Heart left ventricle (tissue), 16 donors: Measurements from ENCODE around the gene ASTN2. TPM values are rescaled to one million over a fixed set of nuclear protein-coding genes. Genes with fewer than 3 reads are reported as not detected.

ENCODE experiments used
- ATAC-seq, 4 donors: fragments of 200-7000 bp; cut with Tn5 transposase; one replicate each; pipeline ENCODE4 v1.9.1; 2020 to 2022; ENCODE audit warnings: moderate library complexity in 4 of 4, mild to moderate bottlenecking in 3 of 4, moderate number of reproducible peaks in 1 of 4
- DNase-seq, 5 donors: peaks; one replicate each; pipeline ENCODE4 v3.0.0-alpha.2; 2020
- H3K27ac ChIP-seq, 12 donors: fragments of 200-600 bp; sonication (generic) in 4 of 12; one replicate each; pipeline versions ENCODE4 v1.5.0 to v1.8.0; 2016 to 2022; ENCODE audit warnings: mild to moderate bottlenecking in 2 of 12
- H3K27me3 ChIP-seq, 9 donors: fragments of 200-600 bp; sonication (generic) in 2 of 9; one replicate each; pipeline versions ENCODE4 v1.5.1 to v1.8.0; 2016 to 2022; ENCODE audit warnings: mild to moderate bottlenecking in 3 of 9
- H3K36me3 ChIP-seq, 9 donors: fragments of 200-600 bp; sonication (generic) in 2 of 9; one replicate each; pipeline versions ENCODE4 v1.5.0 to v1.8.0; 2018 to 2022; ENCODE audit warnings: mild to moderate bottlenecking in 2 of 9
- H3K4me1 ChIP-seq, 12 donors: fragments of 200-600 bp; sonication (generic) in 4 of 12; one replicate each; pipeline versions ENCODE4 v1.5.0 to v1.8.0; 2016 to 2022; ENCODE audit warnings: mild to moderate bottlenecking in 3 of 12
- H3K4me3 ChIP-seq, 12 donors: fragments of 200-600 bp; sonication (generic) in 4 of 12; one replicate each; pipeline versions ENCODE4 v1.5.0 to v1.8.0; 2017 to 2022; ENCODE audit warnings: mild to moderate bottlenecking in 9 of 12, moderate library complexity in 4 of 12
- H3K9me3 ChIP-seq, 12 donors: fragments of 200-600 bp; sonication (generic) in 4 of 12; one replicate each; pipeline versions ENCODE4 v1.5.0 to v1.8.0; 2016 to 2022; ENCODE audit warnings: mild to moderate bottlenecking in 1 of 12
- CTCF ChIP-seq, 12 donors: fragments of 200-600 bp; sonication (generic) in 4 of 12; IDR thresholded peaks; one replicate each; pipeline versions ENCODE4 v1.5.0 to v1.8.0; 2018 to 2022; ENCODE audit warnings: antibody characterized with exemption in 12 of 12, mild to moderate bottlenecking in 5 of 12
- POLR2A ChIP-seq, 2 donors: fragments of 450-650 bp; IDR thresholded peaks; one replicate each; pipeline ENCODE4 v1.6.1; 2017; ENCODE audit warnings: antibody characterized with exemption in 2 of 2, mild to moderate bottlenecking in 2 of 2, moderate library complexity in 2 of 2
- WGBS, 4 donors: extraction: QIAGEN DNeasy Blood & Tissue Kit in 2 of 4; methylation state at CpG; one replicate each; pipeline versions ENCODE4 v1.1.5 to v1.1.7; 2013 to 2018; 5-methylcytosine and 5-hydroxymethylcytosine counted together
- intact Hi-C, 10 donors: fragments of 100-400 bp; cut with DNase I; formaldehyde crosslinking; loops; one replicate each; pipeline versions ENCODE4 v1.11.1 to v1.14.2; 2022
- polyA plus RNA-seq, 2 donors: library from polyadenylated mRNA; stranded (reverse); fragments of 200-250 nt; gene quantifications; one replicate each; pipeline ENCODE4 v1.2.3, GENCODE V29; 2013
- total RNA-seq, 9 donors: library from RNA; depleted of rRNA in 2 of 9; stranded (reverse); fragments of >200 nt in 2 of 9; fragmentation: NEBNext Ultra II Directional in 3 of 9; extraction: Animal tissue kit (Norgen Biotek cat#: 25700) in 3 of 9; gene quantifications; one replicate each; pipeline versions ENCODE4 v1.1.0 to v1.2.4, GENCODE V29; 2016 to 2023
- donor health status: ischemic (EF 13 %, LVEDD 7.1; RV severe dilation, severe dysfunction).
- donor health status: healthy with polysubstance abuse.
- donor health status: DM: no; HTN: yes; CAD: no.
- donor health status: DM: no; HTN: no; CAD: no.
- donor health status: ischemic (EF 25% LVEDD 6.9; RV normal size, moderate dysfunction).
- donor health status: ischemic (EF 25% LVEDD 5.7; RV mildly dilated, moderate dysfunction).
- donor health status: healthy.
- donor health status: DM: yes; HTN: yes; CAD: no.
- donor health status: ischemic (EF 35%, LVEDD 5.7; RV mildly dilated, moderate dysfunction).
- donor health status: nonischemic (EF 11% LVEDD 7.7; RV severe dilation, severe dysfunction).
- donor health status: DM: yes; HTN: yes; CAD: no.
- donor health status: PGD.
- donor health status: ischemic (EF 29% LVEDD 5.4; RV normal size, mild dysfunction).
- donor health status: nonischemic (EF 23%, LVEDD 6.1; RV moderate dilation, normal function).

The ASTN2 gene
- total and polyA plus RNA-seq, 11 donors = 2.5 to 6.0 (median 3.5) TPM

GRCh38 chr9:117302487-117302886 is 112.4 kb downstream of the ASTN2 start:
- WGBS, 4 donors = 78 to 86% (median 84%) methylated on average over 2 of the region's 2 CpGs
- no peaks in the 10 kb centered on the region for H3K9me3 ChIP-seq
- no peak for ATAC-seq
- no peaks in the 10 kb centered on the region for H3K36me3 ChIP-seq
- no peak overlapping the region for H3K4me3 ChIP-seq
- H3K4me1 ChIP-seq = no peaks in the 10 kb centered on the region
- TF ChIP-seq CTCF (IDR thresholded peaks at IDR 0.05) = no peak
- TF ChIP-seq POLR2A (IDR thresholded peaks at IDR 0.05) = no peak
- no peak for DNase-seq
- H3K27me3 ChIP-seq = peaks cover 0 to 13% (median 0%) of the 10 kb centered on the region in 9 donors
- intact Hi-C loops = loop anchor here in 1 of 10 donors (10.0 kb wide), 1 partner anchor 58 kb away; no protein-coding TSS in a partner anchor
- no peak overlapping the region for H3K27ac ChIP-seq

- no peaks in the 10 kb centered on the region for H3K36me3 ChIP-seq
- intact Hi-C loops = loop anchor here in 1 of 10 donors (10.0 kb wide), 1 partner anchor 56 kb away; no protein-coding TSS in a partner anchor
- TF ChIP-seq CTCF (IDR thresholded peaks at IDR 0.05) = no peak
- TF ChIP-seq POLR2A (IDR thresholded peaks at IDR 0.05) = no peak
- WGBS, 4 donors = 63 to 68% (median 65%) methylated on average over 4 of the region's 4 CpGs
- DNase-seq = no peak
- peaks cover 0 to 11% (median 0%) of the 10 kb centered on the region in 9 donors for H3K27me3 ChIP-seq
- H3K27ac ChIP-seq = no peak overlapping the region
- no peaks in the 10 kb centered on the region for H3K9me3 ChIP-seq
- H3K4me1 ChIP-seq = no peaks in the 10 kb centered on the region
- H3K4me3 ChIP-seq = no peak overlapping the region
- no peak for ATAC-seq
Observed at GRCh38 chr9:117300371-117301110, 114.3 kb downstream of the ASTN2 start.

- WGBS, 4 donors = 47 to 56% (median 56%) methylated on average over 1 of the region's 1 CpG
- Histone ChIP-seq H3K27me3 (no peaks in the 10 kb centered on the region), H3K27ac (no peak overlapping the region), H3K36me3 (no peaks in the 10 kb centered on the region), H3K4me3 (no peak overlapping the region), H3K4me1 (no peaks in the 10 kb centered on the region), H3K9me3 (no peaks in the 10 kb centered on the region)
- ATAC-seq = no peak
- TF ChIP-seq CTCF (IDR thresholded peaks at IDR 0.05) (no peak), POLR2A (IDR thresholded peaks at IDR 0.05) (no peak)
- no peak for DNase-seq
- intact Hi-C loops = no loop called here
Observed at GRCh38 chr9:117296453-117296852, 118.4 kb downstream of the ASTN2 start.

- DNase-seq (no peak), ATAC-seq (peak in 3 of 4 donors; percentile 47 to 61 (median 47))
- Histone ChIP-seq H3K27me3 (no peaks in the 10 kb centered on the region), H3K4me3 (no peak overlapping the region), H3K4me1 (peaks cover 0 to 2% (median 0%) of the 10 kb centered on the region in 12 donors), H3K9me3 (no peaks in the 10 kb centered on the region), H3K36me3 (no peaks in the 10 kb centered on the region), H3K27ac (no peak overlapping the region)
- intact Hi-C loops = no loop called here
- TF ChIP-seq POLR2A (IDR thresholded peaks at IDR 0.05) (no peak), CTCF (IDR thresholded peaks at IDR 0.05) (no peak)
- 50 to 60% (median 53%) methylated on average over 6 of the region's 6 CpGs for WGBS, 4 donors
Observed at GRCh38 chr9:117293206-117294114, 121.4 kb downstream of the ASTN2 start.
